ENCODE results near the gene C16orf95. TPM values are rescaled to one million over a fixed set of nuclear protein-coding genes. Genes with fewer than 3 reads are reported as not detected.
"Not testable (repeated sequence)": the region's sequence is repeated elsewhere in the genome, so short reads cannot be mapped to it uniquely, and the experiment has no call there.

C16orf95 gene
- 1.6 and 3.5 TPM in 2 replicates for total RNA-seq

GRCh38 chr16:87316923-87317749, at the start of gene C16orf95:
Gene C16orf95 (minus strand): TSS chr16:87317392. CDS start chr16:87317242, 150 bp downstream.
- DNase-seq (ENCODE audit: extremely low read depth, low read depth, low spot score): peak; percentile 54

GRCh38 chr16:87366930-87367329, 49.7 kb upstream of the C16orf95 start:
- DNase-seq (ENCODE audit: extremely low read depth, low read depth, low spot score): no peak

- DNase-seq (ENCODE audit: extremely low read depth, low read depth, low spot score): no peak
Measured at GRCh38 chr16:87366288-87366687, 49.1 kb upstream of the C16orf95 start.

- no peak for DNase-seq (ENCODE audit: extremely low read depth, low read depth, low spot score)
Measured at GRCh38 chr16:87365021-87365713, 48.0 kb upstream of the C16orf95 start.

GRCh38 chr16:87363771-87364455, 46.7 kb upstream of the C16orf95 start:
- no peak for DNase-seq (ENCODE audit: extremely low read depth, low read depth, low spot score)

GRCh38 chr16:87362828-87363559, 45.8 kb upstream of the C16orf95 start:
- not testable (repeated sequence) for DNase-seq (ENCODE audit: extremely low read depth, low read depth, low spot score)

GRCh38 chr16:87361916-87362619, 44.9 kb upstream of the C16orf95 start:
- no peak for DNase-seq (ENCODE audit: extremely low read depth, low read depth, low spot score)

GRCh38 chr16:87360862-87361610, 43.8 kb upstream of the C16orf95 start:
- no peak for DNase-seq (ENCODE audit: extremely low read depth, low read depth, low spot score)

GRCh38 chr16:87359121-87359520, 41.9 kb upstream of the C16orf95 start:
- DNase-seq (ENCODE audit: extremely low read depth, low read depth, low spot score): no peak

GRCh38 chr16:87358696-87359095, 41.5 kb upstream of the C16orf95 start:
- no peak for DNase-seq (ENCODE audit: extremely low read depth, low read depth, low spot score)

- no peak for DNase-seq (ENCODE audit: extremely low read depth, low read depth, low spot score)
Measured at GRCh38 chr16:87358250-87358649, 41.1 kb upstream of the C16orf95 start.

GRCh38 chr16:87356491-87356853, 39.3 kb upstream of the C16orf95 start:
- DNase-seq (ENCODE audit: extremely low read depth, low read depth, low spot score): no peak

- no peak for DNase-seq (ENCODE audit: extremely low read depth, low read depth, low spot score)
Measured at GRCh38 chr16:87353613-87354012, 36.4 kb upstream of the C16orf95 start.

- no peak for DNase-seq (ENCODE audit: extremely low read depth, low read depth, low spot score)
Measured at GRCh38 chr16:87352818-87353217, 35.6 kb upstream of the C16orf95 start.

- no peak for DNase-seq (ENCODE audit: extremely low read depth, low read depth, low spot score)
Measured at GRCh38 chr16:87351320-87351698, 34.1 kb upstream of the C16orf95 start.

GRCh38 chr16:87350681-87351319, 33.6 kb upstream of the C16orf95 start:
- DNase-seq (ENCODE audit: extremely low read depth, low read depth, low spot score): no peak

GRCh38 chr16:87350031-87350430, 32.8 kb upstream of the C16orf95 start:
- DNase-seq (ENCODE audit: extremely low read depth, low read depth, low spot score): no peak

GRCh38 chr16:87348616-87349157, 31.5 kb upstream of the C16orf95 start:
- DNase-seq (ENCODE audit: extremely low read depth, low read depth, low spot score): no peak

All from glomerular endothelial cell (primary cell).